Measurements from ENCODE around the gene DNLZ. TPM values are rescaled to one million over a fixed set of nuclear protein-coding genes. Genes with fewer than 3 reads are reported as not detected.

The DNLZ gene
- total RNA-seq, 2 experiments from 2014 or later, result 16.8 to 21.2 TPM

DNA sequence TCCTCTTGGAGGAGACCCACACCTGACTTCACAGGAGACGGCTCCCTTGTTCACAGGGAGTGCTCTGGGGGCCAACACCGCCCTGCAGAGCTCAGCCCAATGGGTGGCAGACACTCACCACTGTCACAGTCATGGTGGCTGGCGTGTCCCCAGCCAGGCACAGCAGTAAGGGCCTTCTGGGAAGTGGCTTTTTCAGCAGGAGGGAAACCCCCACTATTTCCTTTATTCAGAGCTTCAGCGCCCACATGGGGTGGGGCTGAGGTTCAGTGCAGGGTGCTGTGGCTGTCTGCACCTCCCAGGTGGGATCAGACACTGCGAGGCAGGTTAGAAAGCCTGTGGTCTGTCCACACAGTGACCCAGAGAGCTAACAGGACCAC lies 40.0 kb upstream of the DNLZ start:
- Histone ChIP-seq H3K36me3 (ENCODE audit: insufficient read depth, low read length) (peaks cover 73% of the 10 kb centered on the region), H3K9me3 (ENCODE audit: low read length) (no peaks in the 10 kb centered on the region), H3K4me3 (ENCODE audit: low read depth, low read length, poor library complexity, severe bottlenecking) (no peak overlapping the region), H2AFZ (ENCODE audit: low read length) (no peak overlapping the region), H3K27ac (ENCODE audit: low read depth, low read length, poor library complexity, severe bottlenecking) (no peak overlapping the region), H3K4me1 (ENCODE audit: insufficient read depth, low read length, poor library complexity, severe bottlenecking) (peaks cover 27% of the 10 kb centered on the region), H4K20me1 (ENCODE audit: insufficient read depth, low read length) (peaks cover 10% of the 10 kb centered on the region; the same call in 1 of the 2 replicates), H3K79me2 (ENCODE audit: insufficient read depth, low read depth, low read length) (peaks cover 23% of the 10 kb centered on the region), H3K9me2 (ENCODE audit: insufficient read depth, low read length) (no peaks in the 10 kb centered on the region), H3K4me2 (ENCODE audit: low read length) (no peak overlapping the region)
- no TSS peak for BruUV-seq (replicated peaks)
- intact Hi-C loops (cut with micrococcal nuclease; ENCODE audit: unreplicated experiment), result no loop called here
- no peak for DNase-seq (ENCODE audit: low spot score)
- ChIA-PET CTCF (ENCODE audit: unreplicated experiment) (no interaction called here), POLR2A (no interaction called here)
- TF ChIP-seq, protein P1, sequence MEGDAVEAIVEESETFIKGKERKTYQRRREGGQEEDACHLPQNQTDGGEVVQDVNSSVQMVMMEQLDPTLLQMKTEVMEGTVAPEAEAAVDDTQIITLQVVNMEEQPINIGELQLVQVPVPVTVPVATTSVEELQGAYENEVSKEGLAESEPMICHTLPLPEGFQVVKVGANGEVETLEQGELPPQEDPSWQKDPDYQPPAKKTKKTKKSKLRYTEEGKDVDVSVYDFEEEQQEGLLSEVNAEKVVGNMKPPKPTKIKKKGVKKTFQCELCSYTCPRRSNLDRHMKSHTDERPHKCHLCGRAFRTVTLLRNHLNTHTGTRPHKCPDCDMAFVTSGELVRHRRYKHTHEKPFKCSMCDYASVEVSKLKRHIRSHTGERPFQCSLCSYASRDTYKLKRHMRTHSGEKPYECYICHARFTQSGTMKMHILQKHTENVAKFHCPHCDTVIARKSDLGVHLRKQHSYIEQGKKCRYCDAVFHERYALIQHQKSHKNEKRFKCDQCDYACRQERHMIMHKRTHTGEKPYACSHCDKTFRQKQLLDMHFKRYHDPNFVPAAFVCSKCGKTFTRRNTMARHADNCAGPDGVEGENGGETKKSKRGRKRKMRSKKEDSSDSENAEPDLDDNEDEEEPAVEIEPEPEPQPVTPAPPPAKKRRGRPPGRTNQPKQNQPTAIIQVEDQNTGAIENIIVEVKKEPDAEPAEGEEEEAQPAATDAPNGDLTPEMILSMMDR (conservative IDR thresholded peaks at IDR 0.05; ENCODE audit: low read length), result no peak
- no peak for TF ChIP-seq EZH2phosphoT487 (IDR thresholded peaks at IDR 0.05; ENCODE audit: borderline replicate concordance, low read depth, low read length)

DNA sequence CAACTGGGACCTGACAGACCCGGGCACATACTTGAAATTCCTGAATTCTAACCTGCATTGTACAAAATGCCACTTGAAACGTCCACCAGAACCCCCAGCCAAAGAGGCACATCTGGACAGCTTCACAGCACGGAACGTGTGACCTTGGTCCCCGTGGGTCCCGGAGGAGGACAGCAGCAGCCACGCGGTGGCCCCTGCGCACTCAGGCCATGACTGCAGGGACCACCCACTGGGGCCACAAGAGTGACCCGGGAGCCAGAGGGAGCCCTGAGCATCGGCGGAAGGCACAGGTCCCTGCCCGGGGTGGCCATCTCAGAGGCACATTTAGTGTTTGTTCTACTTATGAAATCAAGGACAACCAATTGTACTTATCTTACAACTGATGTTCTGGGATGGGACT lies 38.5 kb upstream of the DNLZ start:
- ChIA-PET POLR2A (interaction anchor here (1.3 kb wide), 1 partner anchor 9 kb away, joined by 3 read pairs; no protein-coding TSS in a partner anchor), CTCF (ENCODE audit: unreplicated experiment) (no interaction called here)
- Histone ChIP-seq H4K20me1 (ENCODE audit: insufficient read depth, low read length) (peaks cover 10% of the 10 kb centered on the region; the same call in 1 of the 2 replicates), H3K27ac (ENCODE audit: low read depth, low read length, poor library complexity, severe bottlenecking) (no peak overlapping the region), H2AFZ (ENCODE audit: low read length) (no peak overlapping the region), H3K79me2 (ENCODE audit: insufficient read depth, low read depth, low read length) (peaks cover 23% of the 10 kb centered on the region), H3K9me2 (ENCODE audit: insufficient read depth, low read length) (no peaks in the 10 kb centered on the region), H3K36me3 (ENCODE audit: insufficient read depth, low read length) (peaks cover 73% of the 10 kb centered on the region), H3K4me3 (ENCODE audit: low read depth, low read length, poor library complexity, severe bottlenecking) (no peak overlapping the region), H3K4me2 (ENCODE audit: low read length) (no peak overlapping the region), H3K9me3 (ENCODE audit: low read length) (no peaks in the 10 kb centered on the region), H3K4me1 (ENCODE audit: insufficient read depth, low read length, poor library complexity, severe bottlenecking) (peaks cover 26% of the 10 kb centered on the region)
- TF ChIP-seq, protein P1 (conservative IDR thresholded peaks at IDR 0.05; ENCODE audit: low read length), result no peak
- no peak for TF ChIP-seq EZH2phosphoT487 (IDR thresholded peaks at IDR 0.05; ENCODE audit: borderline replicate concordance, low read depth, low read length)
- no peak for DNase-seq (ENCODE audit: low spot score)
- intact Hi-C loops (cut with micrococcal nuclease; ENCODE audit: unreplicated experiment), result no loop called here
- TSS peak; percentile 59 for BruUV-seq (replicated peaks)

DNA sequence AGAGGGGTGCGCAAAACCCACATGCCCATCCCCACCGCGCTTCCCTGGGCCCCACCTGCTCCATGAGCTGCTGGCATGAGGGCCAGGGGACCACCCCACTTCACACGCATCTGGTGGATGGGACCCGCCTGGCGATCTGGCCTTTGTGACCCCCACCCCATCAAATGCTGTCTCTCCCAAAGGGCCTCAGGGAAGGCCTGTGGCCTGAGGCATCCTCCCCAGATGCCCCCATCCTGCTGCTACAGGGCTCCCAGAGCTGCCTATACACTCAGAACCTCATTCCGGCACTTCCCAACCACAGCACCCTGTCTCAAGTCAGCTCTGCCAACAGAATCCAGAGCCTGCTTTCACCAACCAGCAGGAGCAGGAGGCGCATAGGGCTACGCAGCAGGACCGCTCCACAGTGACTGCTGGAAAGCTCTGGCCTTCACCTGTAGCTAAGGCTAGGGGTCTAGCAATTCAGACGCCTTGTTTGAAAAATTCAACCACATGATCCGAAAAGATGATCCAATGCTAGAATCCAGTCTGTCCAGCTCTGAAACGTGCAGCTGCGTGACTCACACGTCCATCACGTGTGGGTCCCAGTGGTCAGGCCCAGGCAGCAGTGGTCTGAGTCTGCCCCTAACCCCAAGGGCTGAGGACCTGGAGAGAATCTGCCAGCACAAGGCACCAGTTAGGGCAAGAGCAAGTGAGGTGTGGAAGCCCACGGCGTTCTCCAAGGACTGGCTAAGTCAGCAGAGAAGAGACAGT lies 37.8 kb upstream of the DNLZ start:
- H3K27ac ChIP-seq (ENCODE audit: low read depth, low read length, poor library complexity, severe bottlenecking), result no peak overlapping the region
- CTCF ChIA-PET (ENCODE audit: unreplicated experiment), result interaction anchor here (0.7 kb wide), 1 partner anchor 63 kb away, joined by 3 read pairs; no protein-coding TSS in a partner anchor
- H3K36me3 ChIP-seq (ENCODE audit: insufficient read depth, low read length), result peaks cover 73% of the 10 kb centered on the region
- POLR2A ChIA-PET, result interaction anchor here (1.2 to 1.3 kb wide), 2 partner anchors 8 to 10 kb away, joined by 3 to 4 read pairs; partner anchors contain the start of genes ENTR1 and PMPCA
- H2AFZ ChIP-seq (ENCODE audit: low read length), result no peak overlapping the region
- BruUV-seq (replicated peaks), result no TSS peak
- no peaks in the 10 kb centered on the region for H3K9me2 ChIP-seq (ENCODE audit: insufficient read depth, low read length)
- H3K79me2 ChIP-seq (ENCODE audit: insufficient read depth, low read depth, low read length), result peaks cover 23% of the 10 kb centered on the region
- DNase-seq (ENCODE audit: low spot score), result no peak
- H3K9me3 ChIP-seq (ENCODE audit: low read length), result no peaks in the 10 kb centered on the region
- H3K4me3 ChIP-seq (ENCODE audit: low read depth, low read length, poor library complexity, severe bottlenecking), result no peak overlapping the region
- H4K20me1 ChIP-seq (ENCODE audit: insufficient read depth, low read length), result peaks cover 10% of the 10 kb centered on the region; the same call in 1 of the 2 replicates
- intact Hi-C loops (cut with micrococcal nuclease; ENCODE audit: unreplicated experiment), result no loop called here
- H3K4me2 ChIP-seq (ENCODE audit: low read length), result no peak overlapping the region
- no peak for TF ChIP-seq EZH2phosphoT487 (IDR thresholded peaks at IDR 0.05; ENCODE audit: borderline replicate concordance, low read depth, low read length)
- TF ChIP-seq, protein P1 (conservative IDR thresholded peaks at IDR 0.05; ENCODE audit: low read length), result no peak
- H3K4me1 ChIP-seq (ENCODE audit: insufficient read depth, low read length, poor library complexity, severe bottlenecking), result peaks cover 26% of the 10 kb centered on the region
